ENCODE results near the gene RNU1-3. TPM values are rescaled to one million over a fixed set of nuclear protein-coding genes. Genes with fewer than 3 reads are reported as not detected.

The RNU1-3 gene
- total and polyA plus RNA-seq, 2 of the 13 experiments (the other 11 are each of a cell fraction or from before 2014, with no cell fraction given): under 0.01 to 11,018 TPM

DNA sequence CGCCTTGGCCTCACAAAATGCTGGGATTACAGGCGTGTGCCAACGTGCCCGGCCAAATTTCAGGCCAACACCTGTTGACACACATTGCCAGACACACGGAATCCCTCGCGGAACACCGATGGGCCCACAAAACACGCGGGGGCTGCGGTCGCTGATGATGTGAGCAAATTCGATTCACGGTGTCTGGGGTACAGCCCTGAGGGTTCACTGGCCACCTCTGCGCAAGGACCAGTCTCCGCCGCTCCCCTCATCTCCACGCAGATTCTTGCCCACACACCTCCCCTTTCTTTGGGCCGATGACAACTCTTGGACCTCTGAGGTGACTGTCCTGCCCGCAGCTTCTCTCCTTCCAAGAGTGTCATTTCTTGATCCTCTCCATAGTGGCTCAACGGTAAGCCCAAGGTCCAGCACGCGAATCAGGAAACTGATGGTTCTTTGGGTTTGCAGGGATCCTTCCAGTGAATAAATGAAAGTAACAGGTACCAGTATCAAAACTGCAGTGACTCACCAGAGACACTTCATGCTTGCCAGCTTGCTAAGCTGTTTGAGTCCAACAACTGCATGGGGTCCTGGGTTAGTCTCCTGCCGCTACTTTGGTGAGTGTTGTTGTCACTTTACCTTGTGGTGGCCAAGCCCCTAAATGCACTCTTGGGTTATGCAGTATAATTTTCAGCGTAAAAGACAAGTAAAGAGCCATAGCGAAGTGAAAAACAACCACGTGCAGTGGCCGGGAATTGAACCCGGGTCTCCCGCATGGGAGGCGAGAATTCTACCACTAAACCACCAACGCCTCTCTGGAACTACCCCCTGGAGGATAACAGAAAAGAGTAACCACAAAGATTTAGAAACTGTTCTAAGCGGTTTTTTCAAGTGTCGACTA is 11.0 kb upstream of the RNU1-3 start (continued):
- TF ChIP-seq, protein P1, sequence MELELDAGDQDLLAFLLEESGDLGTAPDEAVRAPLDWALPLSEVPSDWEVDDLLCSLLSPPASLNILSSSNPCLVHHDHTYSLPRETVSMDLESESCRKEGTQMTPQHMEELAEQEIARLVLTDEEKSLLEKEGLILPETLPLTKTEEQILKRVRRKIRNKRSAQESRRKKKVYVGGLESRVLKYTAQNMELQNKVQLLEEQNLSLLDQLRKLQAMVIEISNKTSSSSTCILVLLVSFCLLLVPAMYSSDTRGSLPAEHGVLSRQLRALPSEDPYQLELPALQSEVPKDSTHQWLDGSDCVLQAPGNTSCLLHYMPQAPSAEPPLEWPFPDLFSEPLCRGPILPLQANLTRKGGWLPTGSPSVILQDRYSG (CRISPR knock-in tag; IDR thresholded peaks at IDR 0.05): no peak
- TF ChIP-seq ZNF83 (CRISPR knock-in tag; IDR thresholded peaks at IDR 0.05; ENCODE audit: borderline replicate concordance) (no peak), KDM2A (CRISPR knock-in tag; IDR thresholded peaks at IDR 0.05; ENCODE audit: borderline replicate concordance, low read depth) (peak; percentile 39; the same call in 1 of the 2 replicates), ARID2 (CRISPR knock-in tag; IDR thresholded peaks at IDR 0.05; ENCODE audit: borderline replicate concordance) (no peak), HDAC6 (IDR thresholded peaks at IDR 0.05; ENCODE audit: low read depth, low read length) (no peak), ZFP36L2 (CRISPR knock-in tag; IDR thresholded peaks at IDR 0.05) (no peak), ZNF878 (CRISPR knock-in tag; IDR thresholded peaks at IDR 0.05) (0 out of 2 replicates have a peak, but pooled peaks have one; percentile 53), YEATS2 (CRISPR knock-in tag; IDR thresholded peaks at IDR 0.05; ENCODE audit: borderline replicate concordance) (no peak), ZNF12 (CRISPR knock-in tag; IDR thresholded peaks at IDR 0.05) (peak; percentile 51; the same call in 1 of the 2 replicates), SSRP1 (CRISPR knock-in tag; IDR thresholded peaks at IDR 0.05) (peak; percentile 96), RFXANK (CRISPR knock-in tag; IDR thresholded peaks at IDR 0.05) (peak; percentile 14; the same call in 1 of the 2 replicates), SOX6 (IDR thresholded peaks at IDR 0.05) (no peak), SOX6 (CRISPR knock-in tag; IDR thresholded peaks at IDR 0.05) (no peak)
- TF ChIP-seq, protein P2, sequence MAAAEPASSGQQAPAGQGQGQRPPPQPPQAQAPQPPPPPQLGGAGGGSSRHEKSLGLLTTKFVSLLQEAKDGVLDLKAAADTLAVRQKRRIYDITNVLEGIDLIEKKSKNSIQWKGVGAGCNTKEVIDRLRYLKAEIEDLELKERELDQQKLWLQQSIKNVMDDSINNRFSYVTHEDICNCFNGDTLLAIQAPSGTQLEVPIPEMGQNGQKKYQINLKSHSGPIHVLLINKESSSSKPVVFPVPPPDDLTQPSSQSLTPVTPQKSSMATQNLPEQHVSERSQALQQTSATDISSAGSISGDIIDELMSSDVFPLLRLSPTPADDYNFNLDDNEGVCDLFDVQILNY (CRISPR knock-in tag; conservative IDR thresholded peaks at IDR 0.05): no peak
- TF ChIP-seq, protein P3, sequence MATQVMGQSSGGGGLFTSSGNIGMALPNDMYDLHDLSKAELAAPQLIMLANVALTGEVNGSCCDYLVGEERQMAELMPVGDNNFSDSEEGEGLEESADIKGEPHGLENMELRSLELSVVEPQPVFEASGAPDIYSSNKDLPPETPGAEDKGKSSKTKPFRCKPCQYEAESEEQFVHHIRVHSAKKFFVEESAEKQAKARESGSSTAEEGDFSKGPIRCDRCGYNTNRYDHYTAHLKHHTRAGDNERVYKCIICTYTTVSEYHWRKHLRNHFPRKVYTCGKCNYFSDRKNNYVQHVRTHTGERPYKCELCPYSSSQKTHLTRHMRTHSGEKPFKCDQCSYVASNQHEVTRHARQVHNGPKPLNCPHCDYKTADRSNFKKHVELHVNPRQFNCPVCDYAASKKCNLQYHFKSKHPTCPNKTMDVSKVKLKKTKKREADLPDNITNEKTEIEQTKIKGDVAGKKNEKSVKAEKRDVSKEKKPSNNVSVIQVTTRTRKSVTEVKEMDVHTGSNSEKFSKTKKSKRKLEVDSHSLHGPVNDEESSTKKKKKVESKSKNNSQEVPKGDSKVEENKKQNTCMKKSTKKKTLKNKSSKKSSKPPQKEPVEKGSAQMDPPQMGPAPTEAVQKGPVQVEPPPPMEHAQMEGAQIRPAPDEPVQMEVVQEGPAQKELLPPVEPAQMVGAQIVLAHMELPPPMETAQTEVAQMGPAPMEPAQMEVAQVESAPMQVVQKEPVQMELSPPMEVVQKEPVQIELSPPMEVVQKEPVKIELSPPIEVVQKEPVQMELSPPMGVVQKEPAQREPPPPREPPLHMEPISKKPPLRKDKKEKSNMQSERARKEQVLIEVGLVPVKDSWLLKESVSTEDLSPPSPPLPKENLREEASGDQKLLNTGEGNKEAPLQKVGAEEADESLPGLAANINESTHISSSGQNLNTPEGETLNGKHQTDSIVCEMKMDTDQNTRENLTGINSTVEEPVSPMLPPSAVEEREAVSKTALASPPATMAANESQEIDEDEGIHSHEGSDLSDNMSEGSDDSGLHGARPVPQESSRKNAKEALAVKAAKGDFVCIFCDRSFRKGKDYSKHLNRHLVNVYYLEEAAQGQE (IDR thresholded peaks at IDR 0.05; ENCODE audit: borderline replicate concordance in 1 of 2, low read depth in 1 of 2, low read length in 2 of 2): no peak
- TF ChIP-seq, protein P4, sequence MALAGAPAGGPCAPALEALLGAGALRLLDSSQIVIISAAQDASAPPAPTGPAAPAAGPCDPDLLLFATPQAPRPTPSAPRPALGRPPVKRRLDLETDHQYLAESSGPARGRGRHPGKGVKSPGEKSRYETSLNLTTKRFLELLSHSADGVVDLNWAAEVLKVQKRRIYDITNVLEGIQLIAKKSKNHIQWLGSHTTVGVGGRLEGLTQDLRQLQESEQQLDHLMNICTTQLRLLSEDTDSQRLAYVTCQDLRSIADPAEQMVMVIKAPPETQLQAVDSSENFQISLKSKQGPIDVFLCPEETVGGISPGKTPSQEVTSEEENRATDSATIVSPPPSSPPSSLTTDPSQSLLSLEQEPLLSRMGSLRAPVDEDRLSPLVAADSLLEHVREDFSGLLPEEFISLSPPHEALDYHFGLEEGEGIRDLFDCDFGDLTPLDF (CRISPR knock-in tag; IDR thresholded peaks at IDR 0.05): no peak
- TF ChIP-seq, protein P5, sequence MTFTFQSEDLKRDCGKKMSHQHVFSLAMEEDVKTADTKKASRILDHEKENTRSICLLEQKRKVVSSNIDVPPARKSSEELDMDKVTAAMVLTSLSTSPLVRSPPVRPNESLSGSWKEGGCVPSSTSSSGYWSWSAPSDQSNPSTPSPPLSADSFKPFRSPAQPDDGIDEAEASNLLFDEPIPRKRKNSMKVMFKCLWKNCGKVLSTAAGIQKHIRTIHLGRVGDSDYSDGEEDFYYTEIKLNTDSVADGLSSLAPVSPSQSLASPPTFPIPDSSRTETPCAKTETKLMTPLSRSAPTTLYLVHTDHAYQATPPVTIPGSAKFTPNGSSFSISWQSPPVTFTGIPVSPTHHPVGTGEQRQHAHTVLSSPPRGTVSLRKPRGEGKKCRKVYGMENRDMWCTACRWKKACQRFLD (CRISPR knock-in tag; IDR thresholded peaks at IDR 0.05; ENCODE audit: borderline replicate concordance): no peak
- TF ChIP-seq, protein P6, sequence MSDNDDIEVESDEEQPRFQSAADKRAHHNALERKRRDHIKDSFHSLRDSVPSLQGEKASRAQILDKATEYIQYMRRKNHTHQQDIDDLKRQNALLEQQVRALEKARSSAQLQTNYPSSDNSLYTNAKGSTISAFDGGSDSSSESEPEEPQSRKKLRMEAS (IDR thresholded peaks at IDR 0.05): peak; percentile 72
- TF ChIP-seq, protein P7, sequence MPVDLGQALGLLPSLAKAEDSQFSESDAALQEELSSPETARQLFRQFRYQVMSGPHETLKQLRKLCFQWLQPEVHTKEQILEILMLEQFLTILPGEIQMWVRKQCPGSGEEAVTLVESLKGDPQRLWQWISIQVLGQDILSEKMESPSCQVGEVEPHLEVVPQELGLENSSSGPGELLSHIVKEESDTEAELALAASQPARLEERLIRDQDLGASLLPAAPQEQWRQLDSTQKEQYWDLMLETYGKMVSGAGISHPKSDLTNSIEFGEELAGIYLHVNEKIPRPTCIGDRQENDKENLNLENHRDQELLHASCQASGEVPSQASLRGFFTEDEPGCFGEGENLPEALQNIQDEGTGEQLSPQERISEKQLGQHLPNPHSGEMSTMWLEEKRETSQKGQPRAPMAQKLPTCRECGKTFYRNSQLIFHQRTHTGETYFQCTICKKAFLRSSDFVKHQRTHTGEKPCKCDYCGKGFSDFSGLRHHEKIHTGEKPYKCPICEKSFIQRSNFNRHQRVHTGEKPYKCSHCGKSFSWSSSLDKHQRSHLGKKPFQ (CRISPR knock-in tag; IDR thresholded peaks at IDR 0.05; ENCODE audit: insufficient replicate concordance): peak; percentile 2

Data from HepG2 (cell line).